Epithelial cell of proximal tubule (primary cell): ENCODE data around the gene PARP3. TPM values are rescaled to one million over a fixed set of nuclear protein-coding genes. Genes with fewer than 3 reads are reported as not detected.

Experiments
- DNase-seq: peaks from one replicate; pipeline ENCODE4 v3.0.0-alpha.2; 2011; ENCODE audit warnings: low read depth
- H3K4me3 ChIP-seq: 2 replicates; pipeline ENCODE4 v1.5.1; 2011; ENCODE audit warnings: low read depth, mild to moderate bottlenecking, low read length
- CTCF ChIP-seq: conservative IDR thresholded peaks from 2 replicates; pipeline ENCODE4 v1.5.1; 2012; ENCODE audit warnings: low read depth, mild to moderate bottlenecking, low read length
- total RNA-seq: library from RNA; depleted of rRNA; stranded (reverse); fragments of >200 nt; gene quantifications from 2 replicates; pipeline ENCODE4 v1.2.3, GENCODE V29; 2015

PARP3 gene
- total RNA-seq, 1 donor from 2014 or later: 18.8 TPM

- no peak for TF ChIP-seq CTCF
- DNase-seq: no peak
- H3K4me3 ChIP-seq: no peak overlapping the region
Measured at GRCh38 chr3:51997172-51997571, 55.0 kb downstream of the PARP3 start.

GRCh38 chr3:51997935-51998596 is 55.9 kb downstream of the PARP3 start:
- no peak overlapping the region for H3K4me3 ChIP-seq
- DNase-seq: no peak
- no peak for TF ChIP-seq CTCF

Other genes with a start within 250 kb of the PARP3 start
- gene GRM2, start 235.3 kb upstream of the PARP3 start, total RNA-seq: not detected in 2 replicates
- not detected in 2 replicates for gene IQCF6, start 163.1 kb upstream of the PARP3 start, total RNA-seq
- gene IQCF2, start 80.7 kb upstream of the PARP3 start, total RNA-seq: not detected in 2 replicates
- not detected in 2 replicates for gene IQCF5, start 66.8 kb upstream of the PARP3 start, total RNA-seq
- gene IQCF1, start 39.0 kb upstream of the PARP3 start, total RNA-seq: not detected in 2 replicates
- gene RRP9, start 459 bp upstream of the PARP3 start, total RNA-seq: 28.0 and 56.8 TPM in 2 replicates
- not detected in 2 replicates for gene GPR62, start 13.0 kb downstream of the PARP3 start, total RNA-seq
- 102 and 120 TPM in 2 replicates for gene PCBP4, start 25.1 kb downstream of the PARP3 start, total RNA-seq
- 29.1 and 39.1 TPM in 2 replicates for gene ABHD14B, start 31.7 kb downstream of the PARP3 start, total RNA-seq
- 13.8 and 18.9 TPM in 2 replicates for gene ABHD14A, start 32.7 kb downstream of the PARP3 start, total RNA-seq
- 85.7 and 95.8 TPM in 2 replicates for gene ACY1, start 41.2 kb downstream of the PARP3 start, total RNA-seq
- 1,795 and 2,087 TPM in 2 replicates for gene RPL29, start 53.5 kb downstream of the PARP3 start, total RNA-seq
- 23.7 and 25.9 TPM in 2 replicates for gene DUSP7, start 114.2 kb downstream of the PARP3 start, total RNA-seq
- 15.7 and 35.6 TPM in 2 replicates for gene POC1A, start 212.1 kb downstream of the PARP3 start, total RNA-seq